CD14-positive monocyte (primary cell): Measurements from ENCODE around the gene GLG1. TPM values are rescaled to one million over a fixed set of nuclear protein-coding genes. Genes with fewer than 3 reads are reported as not detected.
"Not testable (repeated sequence)": the region's sequence is repeated elsewhere in the genome, so short reads cannot be mapped to it uniquely, and the experiment has no call there.

Source experiments
- DNase-seq, 3 donors: peaks; one replicate each; pipeline ENCODE4 v3.0.0-alpha.2; 2011 to 2022
- H2AFZ ChIP-seq: 2 replicates; pipeline ENCODE4 v1.6.0; 2012; ENCODE audit warnings: mild to moderate bottlenecking, low read depth, low read length, inconsistent platforms; ENCODE audit not compliant: insufficient read depth, poor library complexity, severe bottlenecking
- H3K27ac ChIP-seq, 2 donors: 1 replicate in 1 of 2; 2 replicates in 1 of 2; pipeline ENCODE4 v1.5.1; 2012 to 2013; ENCODE audit warnings: low read length in 2 of 2, control low read depth in 1 of 2, inconsistent platforms in 1 of 2, low read depth in 1 of 2, mild to moderate bottlenecking in 1 of 2
- H3K27me3 ChIP-seq, 2 donors: one replicate each; pipeline versions ENCODE4 v1.6.0 to v1.6.1; 2011 to 2013; ENCODE audit warnings: low read length in 2 of 2; ENCODE audit not compliant: control insufficient read depth in 2 of 2, insufficient read depth in 2 of 2
- H3K36me3 ChIP-seq, 2 donors: replicated peaks in 1 of 2; 1 replicate in 1 of 2; 2 replicates in 1 of 2; pipeline versions ENCODE4 v1.5.1 to v1.6.1; 2012 to 2013; ENCODE audit warnings: low read length in 2 of 2, control low read depth in 1 of 2, inconsistent platforms in 1 of 2, mild to moderate bottlenecking in 1 of 2; ENCODE audit not compliant: insufficient read depth in 2 of 2, control insufficient read depth in 1 of 2
- H3K4me1 ChIP-seq, 2 donors: 1 replicate in 1 of 2; 2 replicates in 1 of 2; pipeline versions ENCODE4 v1.5.1 to v1.6.1; 2012 to 2013; ENCODE audit warnings: low read length in 2 of 2, control low read depth in 1 of 2, inconsistent platforms in 1 of 2, mild to moderate bottlenecking in 1 of 2, moderate library complexity in 1 of 2; ENCODE audit not compliant: insufficient read depth in 2 of 2, control insufficient read depth in 1 of 2
- H3K4me2 ChIP-seq: replicated peaks from 2 replicates; pipeline ENCODE3; 2012; ENCODE audit warnings: low read length, moderate library complexity, mild to moderate bottlenecking; ENCODE audit not compliant: poor library complexity, severe bottlenecking; ENCODE audit errors: extremely low read depth
- H3K4me3 ChIP-seq, 3 experiments: fragments of 200-600 bp in 1 of 3; sonication (generic) in 1 of 3; replicated peaks in 1 of 3; 1 replicate in 2 of 3; 2 replicates in 1 of 3; pipeline ENCODE4 v1.5.1; 2011 to 2013; ENCODE audit warnings: low read length in 3 of 3, mild to moderate bottlenecking in 3 of 3, control low read depth in 2 of 3, low read depth in 2 of 3, inconsistent platforms in 1 of 3, moderate library complexity in 1 of 3
- H3K79me2 ChIP-seq: 2 replicates; pipeline ENCODE4 v1.6.0; 2012; ENCODE audit warnings: mild to moderate bottlenecking, control low read depth, inconsistent platforms, low read length, moderate library complexity; ENCODE audit not compliant: insufficient read depth
- H3K9ac ChIP-seq: 2 replicates; pipeline ENCODE4 v1.6.0; 2017; ENCODE audit warnings: low read length, mild to moderate bottlenecking; ENCODE audit not compliant: insufficient read depth, poor library complexity, severe bottlenecking
- H3K9me3 ChIP-seq, 2 donors: replicated peaks in 1 of 2; 1 replicate in 1 of 2; 2 replicates in 1 of 2; pipeline versions ENCODE4 v1.5.1 to v1.6.1; 2012 to 2013; ENCODE audit warnings: low read length in 2 of 2, control low read depth in 1 of 2; ENCODE audit not compliant: control insufficient read depth in 1 of 2, insufficient read depth in 1 of 2
- H4K20me1 ChIP-seq: 2 replicates; pipeline ENCODE4 v1.6.0; 2012; ENCODE audit warnings: mild to moderate bottlenecking, low read length, control low read depth, moderate library complexity; ENCODE audit not compliant: insufficient read depth
- H3K27ac Mint-ChIP-seq, 7 donors: one replicate each; pipeline ENCODE4 v1.8.0; 2020; ENCODE audit warnings: mild to moderate bottlenecking in 7 of 7, mixed read lengths in 7 of 7, moderate library complexity in 6 of 7, inconsistent platforms in 2 of 7
- H3K27me3 Mint-ChIP-seq, 3 donors: one replicate each; pipeline ENCODE4 v1.8.0; 2021 to 2022; ENCODE audit warnings: low read depth in 3 of 3, mild to moderate bottlenecking in 3 of 3, mixed read lengths in 3 of 3, moderate library complexity in 3 of 3, inconsistent platforms in 1 of 3
- H3K36me3 Mint-ChIP-seq, 2 donors: one replicate each; pipeline ENCODE4 v1.8.0; 2020; ENCODE audit warnings: mixed read lengths in 2 of 2, inconsistent platforms in 1 of 2, mild to moderate bottlenecking in 1 of 2
- H3K4me1 Mint-ChIP-seq: one replicate; pipeline ENCODE4 v1.8.0; 2020; ENCODE audit warnings: mild to moderate bottlenecking, mixed read lengths
- H3K4me3 Mint-ChIP-seq, 2 donors: one replicate each; pipeline ENCODE4 v1.8.0; 2020; ENCODE audit warnings: mild to moderate bottlenecking in 2 of 2, mixed read lengths in 2 of 2, moderate library complexity in 1 of 2
- H3K9me3 Mint-ChIP-seq, 7 donors: one replicate each; pipeline ENCODE4 v1.8.0; 2020 to 2022; ENCODE audit warnings: mixed read lengths in 7 of 7, mild to moderate bottlenecking in 6 of 7, moderate library complexity in 6 of 7, inconsistent platforms in 2 of 7
- WGBS: methylation state at CpG from one replicate; pipeline ENCODE4 v1.1.5; 2013; ENCODE audit warnings: missing lambda C conversion rate; ENCODE audit not compliant: insufficient coverage; 5-methylcytosine and 5-hydroxymethylcytosine counted together
- intact Hi-C, 2 donors: fragments of 100-400 bp; cut with micrococcal nuclease; formaldehyde crosslinking; loops; one replicate each; pipeline versions ENCODE4 v1.15.0 to v1.15.1; 2023
- polyA plus RNA-seq, 3 donors: library from polyadenylated mRNA; depleted of rRNA in 1 of 3; unstranded in 2 of 3; stranded (reverse) in 1 of 3; fragments of 300-500 nt in 2 of 3; fragments of >200 nt in 1 of 3; fragmentation: Illumina TruSeq in 2 of 3; gene quantifications; 1 replicate in 2 of 3; 2 replicates in 1 of 3; pipeline ENCODE4 v1.2.3, GENCODE V29; 2012 to 2021

The GLG1 gene
- polyA plus RNA-seq, 3 donors, result 40.3 to 69.1 (median 51.1) TPM

GRCh38 chr16:74420612-74421481 lies 186.1 kb downstream of the GLG1 start, which contains the start of gene CLEC18B:
Gene CLEC18B (minus strand): TSS chr16:74421478. CDS start chr16:74421270, 208 bp downstream.
- H3K4me1 Mint-ChIP-seq, intact Hi-C loops, H3K27ac ChIP-seq, H3K4me3 ChIP-seq, H3K27ac Mint-ChIP-seq, H3K79me2 ChIP-seq, H2AFZ ChIP-seq, H3K36me3 ChIP-seq, H3K4me3 Mint-ChIP-seq, H3K27me3 Mint-ChIP-seq, H3K4me2 ChIP-seq, H3K27me3 ChIP-seq, H3K9ac ChIP-seq, H3K9me3 ChIP-seq, H3K36me3 Mint-ChIP-seq, H3K9me3 Mint-ChIP-seq, DNase-seq, H4K20me1 ChIP-seq, H3K4me1 ChIP-seq: not testable (repeated sequence)
- WGBS, result no CpG with 5 or more reads among the region's 27 CpGs

GRCh38 chr16:74419811-74420210 lies 187.1 kb downstream of the GLG1 start:
- H2AFZ ChIP-seq, H3K27me3 ChIP-seq, H4K20me1 ChIP-seq, H3K9ac ChIP-seq, H3K4me3 ChIP-seq, H3K4me2 ChIP-seq, DNase-seq, intact Hi-C loops, H3K9me3 ChIP-seq, H3K36me3 Mint-ChIP-seq, H3K27ac Mint-ChIP-seq, H3K27ac ChIP-seq, H3K36me3 ChIP-seq, H3K4me1 ChIP-seq, H3K9me3 Mint-ChIP-seq, H3K27me3 Mint-ChIP-seq, H3K4me1 Mint-ChIP-seq, H3K79me2 ChIP-seq, H3K4me3 Mint-ChIP-seq: not testable (repeated sequence)
- no CpG with 5 or more reads among the region's 14 CpGs for WGBS

DNA sequence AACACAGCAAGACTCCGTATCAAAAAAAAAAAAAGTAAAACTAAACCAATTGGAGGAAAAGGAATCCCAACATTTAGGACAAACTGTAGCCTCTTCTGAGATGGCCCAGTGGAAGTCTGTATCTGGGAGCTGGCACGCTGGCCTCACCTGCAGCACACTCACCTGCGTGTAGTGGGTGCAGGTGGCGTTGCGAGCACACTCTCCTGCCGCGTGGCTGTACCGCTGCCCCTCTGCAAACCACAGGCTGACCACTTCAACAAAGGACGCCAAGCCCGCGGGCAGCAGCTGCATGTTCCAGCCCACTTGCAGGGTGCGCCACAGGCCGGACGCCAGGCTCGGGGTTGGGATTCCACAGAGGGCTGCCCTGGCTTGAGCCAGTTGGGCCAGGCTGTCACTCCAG lies 189.0 kb downstream of the GLG1 start:
- H3K4me1 Mint-ChIP-seq, H3K27me3 Mint-ChIP-seq, H3K9ac ChIP-seq, H3K36me3 Mint-ChIP-seq, intact Hi-C loops, H3K9me3 ChIP-seq, H3K79me2 ChIP-seq, H3K4me2 ChIP-seq, H2AFZ ChIP-seq, H3K9me3 Mint-ChIP-seq, H3K4me3 ChIP-seq, H3K4me3 Mint-ChIP-seq, H3K27ac Mint-ChIP-seq, H3K36me3 ChIP-seq, H3K27ac ChIP-seq, DNase-seq, H4K20me1 ChIP-seq, H3K27me3 ChIP-seq, H3K4me1 ChIP-seq: not testable (repeated sequence)
- WGBS, result no CpG with 5 or more reads among the region's 15 CpGs

GRCh38 chr16:74413920-74414319 lies 193.0 kb downstream of the GLG1 start:
- H2AFZ ChIP-seq, H3K4me2 ChIP-seq, H3K4me1 Mint-ChIP-seq, DNase-seq, H3K4me1 ChIP-seq, intact Hi-C loops, H3K79me2 ChIP-seq, H3K4me3 Mint-ChIP-seq, H3K9me3 Mint-ChIP-seq, H4K20me1 ChIP-seq, H3K9ac ChIP-seq, H3K4me3 ChIP-seq, H3K27ac ChIP-seq, H3K36me3 ChIP-seq, H3K27me3 ChIP-seq, H3K9me3 ChIP-seq, H3K36me3 Mint-ChIP-seq, H3K27me3 Mint-ChIP-seq: not testable (repeated sequence)
- 89% methylated on average over 7 of the region's 7 CpGs for WGBS
- peak overlapping the region in 1 of 7 donors; percentile 48 for H3K27ac Mint-ChIP-seq
